GM13977 (cell line): ENCODE results near the gene TEX2.

ENCODE experiments used
- DNase-seq: peaks from one replicate; pipeline ENCODE4 v3.0.0; 2012; ENCODE audit warnings: low spot score
- in situ Hi-C: fragments of 300-500 bp; cut with MboI; formaldehyde crosslinking; loops from one replicate; pipeline ENCODE4 v1.12.0; 2022; ENCODE audit warnings: low sequenced_read_pairs, low pct_unique_long_range_greater_than_20kb, mixed read lengths, inconsistent platforms; ENCODE audit not compliant: unreplicated experiment
- TF ChIP-seq, protein P1 (sequence below): IDR thresholded peaks from 2 replicates; pipeline ENCODE4 v1.5.1; 2012; ENCODE audit warnings: mild to moderate bottlenecking, control low read depth; ENCODE audit not compliant: insufficient read depth; ENCODE audit errors: extremely low read depth, missing control alignments

Gene TEX2

DNA sequence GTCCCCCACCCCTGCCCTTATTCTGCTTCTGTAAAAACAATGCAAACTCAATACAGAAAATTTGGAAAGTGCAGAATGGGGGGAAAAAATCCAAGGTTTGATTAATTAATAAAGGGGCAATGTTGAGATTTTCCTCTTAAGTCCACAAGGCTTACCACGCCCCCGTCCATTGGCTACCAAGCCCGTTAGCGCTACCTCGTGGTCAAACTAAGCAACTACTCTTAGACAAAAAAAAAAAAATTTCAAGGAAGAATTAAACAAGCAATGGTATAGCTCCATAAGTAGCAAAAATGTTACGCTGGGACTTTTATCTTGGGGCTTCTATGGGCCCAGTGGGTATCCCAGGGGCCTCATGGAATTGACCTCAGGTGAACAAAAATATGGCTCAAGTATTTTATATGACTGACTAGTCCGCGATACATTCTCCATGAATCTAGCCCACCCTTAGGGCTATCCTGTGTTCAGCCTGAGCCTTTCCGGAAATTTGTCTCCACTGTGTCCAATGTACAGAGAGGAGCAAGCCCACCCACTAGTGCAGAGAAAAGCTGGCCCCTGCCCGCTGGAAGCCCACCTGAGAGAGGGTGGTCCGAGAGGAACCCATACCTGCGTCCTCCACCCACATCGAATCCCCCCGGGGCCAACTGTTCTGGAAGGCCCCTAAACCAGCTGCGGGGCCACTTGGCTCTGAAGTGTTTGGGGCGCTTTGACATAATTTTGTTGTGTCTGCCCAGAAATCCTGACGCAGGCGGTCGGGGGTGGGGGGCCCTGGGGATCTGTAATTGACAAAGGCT, 19.1 kb upstream of the TEX2 start:
- DNase-seq: peak; percentile 70
- in situ Hi-C loops: loop anchor here (10.0 to 25.0 kb wide), 3 partner anchors 127 to 370 kb away; partner anchors contain the start of genes CSHL1, GH1 and ICAM2

DNA sequence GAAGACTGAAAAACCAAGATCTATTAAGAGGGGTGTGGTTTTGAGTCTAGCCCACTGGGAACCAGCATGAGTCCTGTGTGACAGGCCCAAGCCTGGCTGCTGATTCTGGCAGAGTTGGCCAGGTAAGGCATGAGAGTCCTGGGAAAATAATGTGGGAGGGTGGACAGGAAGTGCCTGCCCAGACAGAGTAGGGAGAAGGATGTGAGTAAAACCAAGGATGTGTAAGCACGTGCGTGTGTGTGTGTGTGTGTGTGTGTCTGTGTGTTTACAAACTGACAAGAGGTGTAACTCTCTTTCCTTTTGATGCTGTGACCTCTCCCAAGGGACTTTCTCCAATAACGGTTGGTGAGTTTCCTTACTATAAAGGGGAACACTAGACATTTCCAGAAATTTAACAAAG, 15.6 kb upstream of the TEX2 start:
- in situ Hi-C loops: loop anchor here (25.0 kb wide), 1 partner anchor 366 kb away; the partner anchor contains the start of genes CSHL1 and GH1
- no peak for DNase-seq
- TF ChIP-seq, protein P1, sequence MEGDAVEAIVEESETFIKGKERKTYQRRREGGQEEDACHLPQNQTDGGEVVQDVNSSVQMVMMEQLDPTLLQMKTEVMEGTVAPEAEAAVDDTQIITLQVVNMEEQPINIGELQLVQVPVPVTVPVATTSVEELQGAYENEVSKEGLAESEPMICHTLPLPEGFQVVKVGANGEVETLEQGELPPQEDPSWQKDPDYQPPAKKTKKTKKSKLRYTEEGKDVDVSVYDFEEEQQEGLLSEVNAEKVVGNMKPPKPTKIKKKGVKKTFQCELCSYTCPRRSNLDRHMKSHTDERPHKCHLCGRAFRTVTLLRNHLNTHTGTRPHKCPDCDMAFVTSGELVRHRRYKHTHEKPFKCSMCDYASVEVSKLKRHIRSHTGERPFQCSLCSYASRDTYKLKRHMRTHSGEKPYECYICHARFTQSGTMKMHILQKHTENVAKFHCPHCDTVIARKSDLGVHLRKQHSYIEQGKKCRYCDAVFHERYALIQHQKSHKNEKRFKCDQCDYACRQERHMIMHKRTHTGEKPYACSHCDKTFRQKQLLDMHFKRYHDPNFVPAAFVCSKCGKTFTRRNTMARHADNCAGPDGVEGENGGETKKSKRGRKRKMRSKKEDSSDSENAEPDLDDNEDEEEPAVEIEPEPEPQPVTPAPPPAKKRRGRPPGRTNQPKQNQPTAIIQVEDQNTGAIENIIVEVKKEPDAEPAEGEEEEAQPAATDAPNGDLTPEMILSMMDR: no peak

More for the DNA sequence above, 19.1 kb upstream of the TEX2 start:
- TF ChIP-seq, protein P1: peak; percentile 71

DNA sequence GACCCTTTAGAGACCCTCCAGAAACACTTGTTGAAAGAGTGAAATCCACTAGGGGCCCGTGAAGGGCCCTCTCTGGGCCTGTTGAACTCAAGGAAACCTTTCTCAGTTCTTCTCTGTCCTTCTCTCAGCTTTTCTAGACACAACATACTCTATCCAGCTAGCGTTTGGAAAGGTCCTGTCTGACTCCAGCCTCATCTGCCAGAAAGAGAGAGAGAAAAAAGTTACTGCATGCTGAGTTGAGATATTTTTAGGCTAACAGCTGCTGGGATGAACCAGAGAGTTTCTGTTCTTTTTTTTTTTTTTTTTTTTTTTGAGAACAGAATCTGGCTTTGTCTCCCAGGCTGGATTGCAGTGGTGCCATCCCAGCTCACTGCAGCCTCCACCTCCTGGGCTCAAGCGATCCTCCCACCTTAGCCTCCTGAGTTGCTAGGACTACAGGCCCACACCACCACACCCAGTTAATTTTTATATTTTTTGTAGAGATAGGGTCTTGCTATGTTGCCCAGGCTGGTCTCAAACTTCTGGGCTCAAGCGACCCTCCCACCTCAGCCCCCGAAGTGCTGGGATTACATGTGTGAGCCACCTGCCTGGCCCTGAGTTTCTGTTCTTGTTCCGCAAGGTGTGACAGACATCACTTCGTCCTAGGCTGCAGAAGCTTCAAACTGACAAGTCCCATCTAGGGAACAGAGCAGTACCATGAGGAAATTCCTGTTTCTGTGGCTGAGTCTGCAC, 14.9 kb upstream of the TEX2 start:
- DNase-seq: no peak
- TF ChIP-seq, protein P1: no peak
- in situ Hi-C loops: loop anchor here (25.0 kb wide), 1 partner anchor 366 kb away; the partner anchor contains the start of genes CSHL1 and GH1

DNA sequence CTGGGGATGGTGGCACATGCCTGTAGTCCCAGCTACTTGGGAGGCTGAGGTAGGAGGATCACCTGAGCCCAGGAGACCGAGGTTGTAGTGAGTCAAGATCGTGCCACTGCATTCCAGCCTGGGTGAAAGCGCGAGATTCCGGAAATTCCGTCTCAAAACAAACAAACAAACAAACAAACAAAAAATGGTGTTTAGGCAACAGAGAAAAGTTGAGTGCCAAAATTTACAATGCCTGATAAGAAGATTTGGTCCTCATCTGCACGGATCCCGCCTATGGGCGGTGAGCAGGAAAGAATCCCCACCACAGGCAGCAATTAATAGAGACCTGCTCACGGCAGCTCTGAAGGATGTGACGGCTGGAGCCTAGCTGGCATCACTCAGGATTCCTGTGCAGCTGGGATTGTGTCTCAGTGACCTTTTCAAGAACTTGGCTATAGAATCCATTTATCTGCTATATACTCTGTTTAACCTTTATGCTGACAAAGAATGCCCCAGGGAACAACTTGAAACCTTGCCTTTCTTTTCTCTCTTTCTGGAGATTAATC, 14.0 kb upstream of the TEX2 start:
- TF ChIP-seq, protein P1: no peak
- no peak for DNase-seq
- in situ Hi-C loops: loop anchor here (25.0 kb wide), 1 partner anchor 365 kb away; the partner anchor contains the start of genes CSHL1 and GH1

DNA sequence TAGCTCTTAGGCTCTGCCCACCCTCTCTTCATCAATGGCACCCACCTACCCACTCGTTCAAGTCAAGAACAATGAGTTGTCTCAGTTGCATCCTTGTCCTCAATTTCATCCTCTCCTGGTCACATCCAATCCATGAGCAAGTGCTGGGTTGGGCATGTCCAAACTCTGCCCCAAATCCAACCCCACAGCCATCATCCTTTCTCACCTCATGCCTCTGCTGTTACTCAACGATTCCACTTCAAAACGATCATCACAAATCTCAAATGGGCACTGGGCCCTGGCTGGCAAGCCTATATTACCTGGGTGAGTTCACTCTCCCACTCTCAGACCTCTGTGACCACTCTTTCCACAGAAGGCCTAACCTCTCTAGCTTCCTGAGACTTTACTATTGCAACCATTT, 12.0 kb upstream of the TEX2 start:
- in situ Hi-C loops: loop anchor here (25.0 kb wide), 1 partner anchor 363 kb away; the partner anchor contains the start of genes CSHL1 and GH1
- TF ChIP-seq, protein P1: no peak

DNA sequence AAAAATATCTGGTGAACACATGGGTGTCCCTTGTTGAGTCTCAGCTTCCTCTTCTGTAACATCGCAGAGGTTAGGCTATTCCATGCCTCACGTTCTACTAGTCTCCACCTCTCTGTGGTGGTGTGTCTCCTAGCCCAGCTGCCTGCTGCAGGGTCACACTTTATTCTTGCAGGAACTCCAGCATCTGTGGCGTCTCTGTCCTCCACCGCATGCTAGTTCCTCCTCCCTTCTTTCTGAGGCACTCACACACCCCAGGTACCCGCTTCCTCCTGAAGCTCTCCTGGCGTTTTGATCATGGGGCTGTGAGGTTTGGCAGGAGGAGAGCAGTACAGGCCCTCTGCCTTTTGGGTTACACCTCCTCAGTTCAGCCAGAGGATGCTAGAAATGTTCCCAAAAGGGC, 9.9 kb upstream of the TEX2 start:
- TF ChIP-seq, protein P1: no peak
- DNase-seq: no peak
- in situ Hi-C loops: no loop called here

More for the DNA sequence above, 12.0 kb upstream of the TEX2 start:
- no peak for DNase-seq
